NB4 (cell line): ENCODE results near the gene ADRB1.

Experiments used
- MAX ChIP-seq: IDR thresholded peaks from 2 replicates; pipeline ENCODE4 v1.6.1; 2011; ENCODE audit warnings: low read depth, low read length
- TF ChIP-seq, protein P1 (sequence below): IDR thresholded peaks from one replicate; pipeline ENCODE4 v1.5.1; 2012; ENCODE audit warnings: low read depth, low read length

GRCh38 chr10:114057855-114058254, 14.2 kb downstream of the ADRB1 start:
- TF ChIP-seq, protein P1, sequence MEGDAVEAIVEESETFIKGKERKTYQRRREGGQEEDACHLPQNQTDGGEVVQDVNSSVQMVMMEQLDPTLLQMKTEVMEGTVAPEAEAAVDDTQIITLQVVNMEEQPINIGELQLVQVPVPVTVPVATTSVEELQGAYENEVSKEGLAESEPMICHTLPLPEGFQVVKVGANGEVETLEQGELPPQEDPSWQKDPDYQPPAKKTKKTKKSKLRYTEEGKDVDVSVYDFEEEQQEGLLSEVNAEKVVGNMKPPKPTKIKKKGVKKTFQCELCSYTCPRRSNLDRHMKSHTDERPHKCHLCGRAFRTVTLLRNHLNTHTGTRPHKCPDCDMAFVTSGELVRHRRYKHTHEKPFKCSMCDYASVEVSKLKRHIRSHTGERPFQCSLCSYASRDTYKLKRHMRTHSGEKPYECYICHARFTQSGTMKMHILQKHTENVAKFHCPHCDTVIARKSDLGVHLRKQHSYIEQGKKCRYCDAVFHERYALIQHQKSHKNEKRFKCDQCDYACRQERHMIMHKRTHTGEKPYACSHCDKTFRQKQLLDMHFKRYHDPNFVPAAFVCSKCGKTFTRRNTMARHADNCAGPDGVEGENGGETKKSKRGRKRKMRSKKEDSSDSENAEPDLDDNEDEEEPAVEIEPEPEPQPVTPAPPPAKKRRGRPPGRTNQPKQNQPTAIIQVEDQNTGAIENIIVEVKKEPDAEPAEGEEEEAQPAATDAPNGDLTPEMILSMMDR, result no peak
- no peak for TF ChIP-seq MAX
